WI38 (cell line): Measurements from ENCODE around the gene SGK1.
"Not testable (repeated sequence)": the region's sequence is repeated elsewhere in the genome, so short reads cannot be mapped to it uniquely, and the experiment has no call there.

Experiments
- H3K4me3 ChIP-seq: 2 replicates; pipeline ENCODE4 v1.5.1; 2011; ENCODE audit warnings: low read depth, mild to moderate bottlenecking, control low read depth, low read length
- TF ChIP-seq, protein P1 (sequence below): IDR thresholded peaks from 2 replicates; pipeline ENCODE4 v1.5.1; 2012; ENCODE audit warnings: low read depth, mild to moderate bottlenecking, control low read depth, low read length

The SGK1 gene

DNA sequence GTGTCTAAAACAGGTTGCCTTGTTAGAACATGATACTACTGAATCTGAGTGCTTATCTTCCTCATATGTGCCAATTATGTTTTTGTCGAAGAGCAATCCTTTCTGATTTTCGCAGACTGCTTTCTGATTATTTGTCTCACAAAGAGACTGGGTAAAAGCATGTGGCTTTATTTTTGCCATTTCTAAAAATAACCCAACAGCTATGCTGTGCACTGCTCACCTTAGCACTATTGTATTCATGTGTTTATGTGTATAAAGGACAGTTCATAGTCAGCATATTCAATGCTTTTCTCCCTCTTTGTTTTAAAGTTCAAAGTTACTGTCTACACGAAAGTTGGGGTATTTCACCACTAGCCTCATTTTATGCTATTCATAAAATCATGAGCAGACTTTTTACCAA lies 127.0 kb downstream of the SGK1 start:
- no peak overlapping the region for H3K4me3 ChIP-seq
- TF ChIP-seq, protein P1, sequence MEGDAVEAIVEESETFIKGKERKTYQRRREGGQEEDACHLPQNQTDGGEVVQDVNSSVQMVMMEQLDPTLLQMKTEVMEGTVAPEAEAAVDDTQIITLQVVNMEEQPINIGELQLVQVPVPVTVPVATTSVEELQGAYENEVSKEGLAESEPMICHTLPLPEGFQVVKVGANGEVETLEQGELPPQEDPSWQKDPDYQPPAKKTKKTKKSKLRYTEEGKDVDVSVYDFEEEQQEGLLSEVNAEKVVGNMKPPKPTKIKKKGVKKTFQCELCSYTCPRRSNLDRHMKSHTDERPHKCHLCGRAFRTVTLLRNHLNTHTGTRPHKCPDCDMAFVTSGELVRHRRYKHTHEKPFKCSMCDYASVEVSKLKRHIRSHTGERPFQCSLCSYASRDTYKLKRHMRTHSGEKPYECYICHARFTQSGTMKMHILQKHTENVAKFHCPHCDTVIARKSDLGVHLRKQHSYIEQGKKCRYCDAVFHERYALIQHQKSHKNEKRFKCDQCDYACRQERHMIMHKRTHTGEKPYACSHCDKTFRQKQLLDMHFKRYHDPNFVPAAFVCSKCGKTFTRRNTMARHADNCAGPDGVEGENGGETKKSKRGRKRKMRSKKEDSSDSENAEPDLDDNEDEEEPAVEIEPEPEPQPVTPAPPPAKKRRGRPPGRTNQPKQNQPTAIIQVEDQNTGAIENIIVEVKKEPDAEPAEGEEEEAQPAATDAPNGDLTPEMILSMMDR, result no peak

DNA sequence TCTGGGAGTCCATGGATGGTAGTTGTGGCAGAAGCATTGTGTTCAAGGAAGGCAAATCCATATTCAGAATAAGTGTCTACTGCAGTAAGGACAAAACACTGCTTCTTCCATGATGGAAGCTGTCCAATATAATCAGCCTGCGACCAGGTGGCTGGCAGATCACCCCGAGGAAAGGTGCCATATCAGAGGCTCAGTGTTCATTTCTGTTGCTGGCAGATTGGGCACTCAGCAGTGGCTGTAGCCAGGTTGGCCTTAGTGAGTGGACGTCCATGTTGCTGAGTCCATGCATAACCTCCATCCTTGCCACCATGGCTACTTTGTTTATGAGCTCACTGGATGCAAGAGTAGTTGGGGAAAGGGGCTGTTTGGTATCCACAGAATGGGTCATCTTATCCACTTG lies 130.2 kb downstream of the SGK1 start:
- TF ChIP-seq, protein P1, result no peak
- H3K4me3 ChIP-seq, result no peak overlapping the region

DNA sequence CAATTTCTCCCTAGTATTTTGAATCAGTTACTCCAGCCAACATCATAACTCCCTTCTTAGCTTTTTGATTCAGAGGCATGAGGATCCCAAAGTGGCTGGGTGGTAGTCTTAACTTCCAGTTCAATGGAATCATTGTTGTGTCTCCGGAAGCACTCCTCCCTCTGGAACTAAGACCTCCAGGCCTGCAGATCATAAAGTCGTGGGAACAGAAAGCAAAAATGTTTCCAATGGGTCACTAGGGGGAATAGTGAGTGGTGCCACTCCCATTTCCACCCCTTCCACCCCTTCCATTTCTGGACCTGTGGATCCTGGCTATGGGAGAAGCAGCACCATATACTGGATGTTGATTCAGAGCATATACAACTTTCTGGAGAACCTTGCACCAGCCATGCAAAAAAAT lies 130.8 kb downstream of the SGK1 start:
- TF ChIP-seq, protein P1, result no peak

DNA sequence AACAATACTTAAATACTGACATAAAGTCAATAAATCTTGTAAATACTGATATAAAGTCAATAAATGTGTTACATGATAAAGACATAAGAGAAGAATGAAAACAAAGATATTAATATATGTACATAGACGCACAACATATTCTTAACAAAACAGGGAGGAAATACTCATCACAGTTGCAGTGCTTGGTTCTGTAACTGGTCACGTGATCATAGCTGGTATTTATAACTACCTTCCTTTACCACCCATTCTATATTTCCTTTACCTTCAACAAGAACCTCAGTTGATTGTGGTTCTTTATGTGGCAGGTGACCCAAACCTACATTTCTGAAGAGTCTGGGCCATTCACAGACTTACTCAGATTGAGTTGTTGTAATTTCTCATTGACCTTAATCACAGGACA lies 131.6 kb downstream of the SGK1 start:
- TF ChIP-seq, protein P1, result no peak
- H3K4me3 ChIP-seq, result no peak overlapping the region

More for the DNA sequence above, 130.8 kb downstream of the SGK1 start:
- no peak overlapping the region for H3K4me3 ChIP-seq

DNA sequence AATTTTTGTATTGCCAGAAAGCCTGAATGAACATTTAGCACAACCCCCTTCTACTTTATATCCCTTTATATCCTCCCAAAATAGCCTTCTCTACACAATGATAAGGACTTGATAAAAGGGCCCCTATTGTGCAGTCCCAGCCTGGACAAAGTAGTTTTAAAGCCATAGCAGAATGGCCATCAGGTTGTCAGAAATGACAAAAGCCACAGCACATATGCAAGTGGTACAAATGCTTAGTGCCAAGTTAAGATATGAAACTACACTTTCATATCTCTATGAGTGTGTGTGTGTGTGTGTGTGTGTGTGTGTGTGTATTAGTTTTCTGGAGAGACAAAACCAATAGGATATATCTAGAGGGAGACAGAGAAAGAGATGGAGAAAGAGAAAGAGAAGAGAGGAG lies 132.6 kb downstream of the SGK1 start:
- TF ChIP-seq, protein P1, result no peak
- no peak overlapping the region for H3K4me3 ChIP-seq

DNA sequence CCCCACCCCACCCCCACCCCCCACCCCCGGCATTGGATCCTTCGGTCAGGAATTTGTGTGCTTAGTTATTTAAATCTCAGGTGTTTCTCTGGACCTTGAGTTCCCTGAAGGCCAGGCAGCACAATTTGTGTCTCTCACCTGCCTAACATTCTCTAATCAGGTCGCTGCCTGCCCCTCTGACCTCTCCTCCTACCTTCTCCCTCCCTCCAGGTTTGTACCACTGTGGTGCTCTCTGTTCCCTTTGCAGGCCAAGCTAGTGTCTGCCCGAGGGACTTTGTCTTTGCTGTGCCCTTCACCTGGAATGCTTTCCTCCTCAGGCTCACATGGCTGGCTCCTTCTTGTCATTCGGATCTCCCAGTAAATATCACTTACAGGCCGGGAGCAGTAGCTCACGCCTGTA lies 134.1 kb downstream of the SGK1 start:
- no peak overlapping the region for H3K4me3 ChIP-seq
- TF ChIP-seq, protein P1, result no peak

DNA sequence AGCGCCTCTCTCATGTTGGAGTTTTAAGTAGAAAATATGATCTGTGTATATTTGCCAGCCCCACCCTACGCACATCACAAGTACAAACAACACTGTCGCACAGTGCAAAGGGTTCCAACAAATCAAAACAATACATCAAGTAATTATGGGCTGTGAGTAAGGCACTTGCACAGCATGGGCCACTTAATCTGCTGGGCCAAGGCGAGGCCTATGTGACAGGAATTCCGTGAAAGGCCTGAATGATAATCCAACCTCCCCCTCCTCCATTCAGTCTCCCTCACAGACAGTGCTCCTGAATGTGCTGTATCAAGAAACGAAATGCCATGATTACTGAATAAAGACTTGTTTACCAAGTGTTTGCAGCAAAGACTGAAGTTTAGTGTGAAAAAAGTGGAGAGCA lies 135.4 kb downstream of the SGK1 start:
- no peak overlapping the region for H3K4me3 ChIP-seq
- TF ChIP-seq, protein P1, result no peak

DNA sequence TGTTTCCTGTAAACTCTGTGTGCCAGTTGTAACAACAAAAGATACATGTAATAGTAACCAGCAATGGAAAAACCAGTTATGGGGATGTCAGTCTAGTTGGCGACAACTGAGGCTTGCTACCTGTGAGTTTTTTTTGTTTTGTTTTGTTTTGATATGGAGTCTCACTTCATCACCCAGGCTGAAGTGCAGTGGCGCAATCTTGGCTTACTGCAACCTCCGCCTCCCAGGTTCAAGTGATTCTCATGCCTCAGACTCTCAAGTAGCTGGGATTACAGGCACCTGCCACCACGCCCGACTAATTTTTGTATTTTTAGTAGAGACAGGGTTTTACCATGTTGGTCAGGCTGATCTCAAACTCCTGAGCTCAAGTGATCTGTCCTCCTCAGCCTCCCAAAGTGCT lies 136.2 kb downstream of the SGK1 start:
- H3K4me3 ChIP-seq, result not testable (repeated sequence)

DNA sequence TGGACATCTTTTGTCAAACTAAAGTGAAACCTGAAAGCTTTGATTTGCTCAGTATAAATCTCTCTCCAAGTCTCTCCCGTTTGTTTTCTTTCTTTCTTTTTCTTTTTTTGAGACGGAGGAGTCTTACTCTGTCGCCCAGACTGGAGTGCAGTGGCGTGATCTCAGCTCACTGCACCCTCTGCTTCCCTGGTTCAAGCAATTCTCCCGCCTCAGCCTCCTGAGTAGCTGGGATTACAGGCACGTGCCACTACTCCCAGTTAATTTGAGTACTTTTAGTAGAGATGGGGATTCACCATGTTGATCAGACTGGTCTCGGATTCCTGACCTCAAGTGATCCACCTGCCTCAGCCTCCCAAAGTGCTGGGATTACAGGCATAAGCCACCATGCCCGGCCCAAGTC lies 136.7 kb downstream of the SGK1 start:
- H3K4me3 ChIP-seq, result not testable (repeated sequence)

DNA sequence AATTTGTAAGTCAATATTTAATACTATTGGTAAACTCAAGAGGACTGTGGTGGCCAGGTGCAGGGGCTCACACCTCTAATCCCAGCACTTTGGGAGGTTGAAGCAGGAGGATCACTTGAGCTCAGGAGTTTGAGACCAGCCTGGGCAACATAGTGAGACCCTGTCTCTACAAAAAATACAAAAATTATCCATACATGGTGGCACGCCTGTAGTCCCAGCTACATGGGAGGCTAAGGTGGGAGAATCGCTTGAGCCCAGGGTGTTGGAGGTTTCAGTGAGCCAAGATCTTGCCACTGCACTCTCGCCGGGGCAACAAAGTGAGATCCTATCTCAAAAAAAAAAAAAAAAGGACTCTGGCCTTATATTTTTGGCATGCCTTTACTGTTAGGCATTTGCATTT lies 137.4 kb downstream of the SGK1 start:
- H3K4me3 ChIP-seq, result not testable (repeated sequence)
